NOMO-1 treated with dmso at 0.1 percent for 144 hours (cell line): Measurements from ENCODE around the gene AP5Z1.

Experiments used
- DNase-seq: peaks from one replicate; lab custom pipeline; 2025; ENCODE audit not compliant: unreplicated experiment; lab: John Stamatoyannopoulos, UW

The AP5Z1 gene

DNA sequence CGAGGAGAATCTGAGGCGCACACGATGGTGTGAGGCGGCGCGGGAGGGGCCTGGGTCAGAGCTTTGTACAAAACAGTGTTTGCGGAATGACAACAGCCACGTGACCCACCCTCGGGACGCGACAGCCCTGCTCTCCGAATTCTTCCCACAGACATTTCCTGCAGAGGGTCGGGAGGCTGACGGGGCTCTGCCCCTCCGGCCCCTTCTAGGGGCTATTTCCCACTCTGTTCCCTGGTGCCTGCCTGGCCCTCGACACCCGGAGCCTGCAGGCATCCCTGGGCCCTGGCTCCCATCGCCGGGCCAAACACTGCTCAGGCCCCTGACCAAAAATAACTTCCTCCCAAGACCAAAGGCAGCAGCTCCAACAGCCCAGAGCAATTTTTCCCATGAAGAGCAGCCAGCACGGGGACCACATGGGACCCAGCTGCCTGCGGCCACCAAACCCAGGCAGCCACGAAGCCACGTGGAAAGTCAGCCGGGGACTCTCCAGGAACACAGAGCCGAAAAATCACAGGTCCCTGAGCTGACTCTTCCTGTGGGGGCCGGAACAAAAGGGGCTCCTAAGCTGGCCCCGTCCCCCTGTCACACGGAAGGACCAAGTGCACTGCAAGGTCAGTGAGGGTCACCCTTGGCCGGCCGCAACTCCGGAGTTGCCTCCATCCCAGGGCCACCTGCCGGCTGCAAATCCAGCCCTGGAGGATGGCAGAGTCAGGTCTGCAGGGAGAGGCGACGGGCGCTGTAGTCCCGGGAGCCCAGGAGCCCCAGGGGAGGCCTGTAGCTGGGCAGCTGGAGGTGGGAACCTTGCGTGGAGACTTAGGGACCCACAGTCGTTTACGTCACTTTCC, 44.4 kb downstream of the AP5Z1 start:
- no peak for DNase-seq

DNA sequence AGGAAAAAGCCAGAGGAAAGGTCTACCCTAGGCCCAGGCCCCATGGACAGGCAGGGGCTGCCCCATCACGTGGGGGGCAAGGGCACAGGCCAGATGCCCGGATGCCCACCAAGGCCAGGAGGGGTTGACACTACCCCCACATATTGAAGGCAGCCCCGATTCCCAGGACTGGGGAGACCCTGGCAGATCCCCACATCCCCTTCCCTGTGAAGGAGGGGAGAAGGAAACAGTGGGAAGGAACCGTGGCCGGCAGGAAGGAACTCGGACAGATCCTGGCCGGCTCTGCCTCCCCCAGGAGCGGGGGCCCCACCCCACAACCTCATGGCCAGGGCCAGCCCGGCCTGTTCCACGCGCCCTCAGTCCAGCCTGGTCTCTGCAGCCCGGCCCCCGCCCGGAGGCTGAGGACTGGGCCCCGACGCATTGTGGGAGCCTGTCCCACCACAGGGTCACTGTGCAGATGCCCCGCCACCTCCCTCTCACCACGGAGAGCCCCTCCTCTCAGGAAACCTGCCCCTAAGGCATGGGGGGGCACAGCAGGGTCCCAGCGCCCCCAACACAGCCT, 45.1 kb downstream of the AP5Z1 start:
- no peak for DNase-seq

DNA sequence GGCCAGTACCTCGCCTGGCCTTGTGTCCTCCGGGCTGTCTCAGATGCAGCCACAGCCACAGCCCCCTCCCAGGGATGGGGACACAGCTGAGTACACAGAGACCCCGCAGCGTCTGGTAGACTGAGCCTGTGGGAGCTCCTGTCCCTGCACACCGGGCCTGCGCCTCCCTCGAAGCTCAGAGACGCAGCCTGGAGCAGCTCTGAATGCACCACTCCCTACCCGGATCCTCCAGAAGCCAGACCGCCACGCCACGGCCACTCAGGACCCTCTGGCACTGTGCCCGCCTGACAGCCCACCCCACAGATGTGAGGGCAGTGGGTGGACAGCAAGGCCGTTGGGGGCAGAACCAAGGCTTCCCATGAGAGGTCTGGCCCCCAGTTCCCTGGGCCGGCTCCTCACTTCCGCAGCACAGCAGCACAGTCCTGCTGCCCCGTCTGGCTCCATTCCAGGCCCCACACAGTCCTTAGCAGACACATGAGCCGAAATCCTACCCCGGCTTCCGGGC, 45.6 kb downstream of the AP5Z1 start:
- DNase-seq, result no peak

DNA sequence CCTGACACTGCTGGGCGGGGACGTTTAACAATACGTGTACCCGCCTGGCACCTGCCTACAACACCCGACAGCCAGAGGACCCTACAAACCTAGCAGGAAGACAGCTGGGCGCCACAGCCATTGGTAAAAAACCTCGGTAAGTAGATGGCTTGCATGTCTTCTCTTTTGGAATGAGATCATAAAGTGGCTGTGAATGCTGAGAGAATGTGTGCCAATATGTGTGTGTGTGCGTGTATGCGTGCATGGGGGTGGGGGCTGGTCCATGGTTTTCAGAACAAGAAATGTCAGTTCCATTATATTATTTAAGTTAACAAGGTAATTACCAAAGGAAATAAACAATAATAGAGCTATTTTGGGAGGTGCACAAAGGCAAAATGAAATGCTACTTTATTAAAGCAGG, 47.3 kb downstream of the AP5Z1 start:
- no peak for DNase-seq

DNA sequence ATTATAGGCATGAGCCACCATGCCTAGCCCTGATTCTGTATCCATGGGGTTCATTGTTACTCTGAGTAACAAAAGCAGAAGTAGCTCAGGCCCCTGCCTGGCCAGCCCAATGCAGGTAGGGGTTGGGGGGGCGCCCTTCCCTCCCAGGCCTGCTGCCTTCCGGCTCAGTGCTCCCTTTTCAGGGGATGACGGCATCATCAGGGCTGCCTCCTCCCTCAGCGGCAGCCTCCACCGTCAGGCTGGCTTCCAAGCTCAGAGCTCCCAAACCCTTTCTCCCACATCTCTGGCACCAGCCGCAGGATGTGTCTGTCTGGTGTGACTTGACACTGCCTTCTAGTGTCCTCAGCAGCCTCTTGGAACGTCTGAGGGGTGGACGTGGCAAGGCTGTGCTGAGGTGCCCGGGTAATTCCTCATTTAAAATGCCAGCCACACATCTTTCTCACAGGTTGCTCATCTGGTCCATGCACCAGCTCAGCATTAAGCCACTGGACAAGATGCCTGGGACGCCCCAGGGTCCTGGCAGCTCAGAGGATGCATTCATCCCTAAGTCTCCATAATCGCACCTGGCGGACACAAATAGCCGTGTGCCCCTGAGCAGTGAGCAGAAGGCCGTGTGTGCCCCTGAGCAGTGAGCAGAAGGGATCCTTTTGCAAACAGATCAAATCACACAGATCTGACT, 48.2 kb downstream of the AP5Z1 start:
- DNase-seq, result no peak

DNA sequence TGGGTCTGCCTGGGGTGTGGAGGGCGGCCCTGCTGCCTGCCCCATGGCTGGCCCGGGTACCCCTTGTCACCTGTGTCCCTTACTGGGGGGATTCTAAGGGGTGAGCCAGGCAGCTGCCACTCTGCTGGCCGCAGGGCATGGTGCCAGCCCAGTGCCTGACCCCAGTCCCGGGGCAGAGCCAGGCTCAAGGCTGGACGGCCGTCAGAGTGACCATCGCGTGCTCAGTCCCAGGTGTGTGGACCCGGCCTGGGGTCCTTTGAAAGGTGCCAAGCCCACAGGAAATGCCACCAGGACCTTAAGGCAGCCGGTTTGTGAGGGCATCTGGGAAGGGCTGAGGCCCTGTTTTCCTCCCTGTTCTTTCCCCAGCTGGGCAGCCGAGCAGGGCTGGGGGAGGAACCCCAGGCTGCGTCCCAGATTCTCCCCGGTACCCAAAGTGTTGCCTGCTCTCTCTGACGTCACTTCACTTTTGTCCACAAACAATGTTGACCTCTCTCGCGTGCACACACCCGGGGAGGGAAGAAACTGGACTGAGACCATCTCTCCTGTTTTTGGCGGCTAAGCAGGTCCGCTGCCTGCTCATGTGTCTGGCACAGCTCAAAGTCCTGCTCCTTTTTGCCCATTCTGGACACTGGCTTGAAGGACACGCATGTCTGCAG, 48.8 kb downstream of the AP5Z1 start:
- DNase-seq, result no peak

DNA sequence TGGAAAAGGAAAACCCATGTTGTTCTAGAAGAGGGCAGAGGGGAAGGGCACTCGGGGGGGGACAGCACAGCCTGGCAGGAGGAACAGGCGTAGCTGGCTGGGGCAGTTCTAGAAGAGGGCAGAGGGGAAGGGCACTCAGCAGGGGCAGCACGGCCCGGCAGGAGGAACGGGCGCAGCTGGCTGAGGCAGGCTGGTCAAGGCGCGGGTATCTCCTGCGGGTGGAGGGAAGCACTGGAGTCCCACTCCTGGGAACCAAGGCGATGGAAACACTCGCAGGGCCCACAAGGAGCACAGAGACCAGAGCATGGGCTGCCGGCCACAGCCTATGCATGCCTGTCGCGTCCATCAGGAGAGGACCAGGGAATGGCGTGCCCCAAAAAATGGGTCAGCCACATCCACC, 49.7 kb downstream of the AP5Z1 start:
- no peak for DNase-seq

DNA sequence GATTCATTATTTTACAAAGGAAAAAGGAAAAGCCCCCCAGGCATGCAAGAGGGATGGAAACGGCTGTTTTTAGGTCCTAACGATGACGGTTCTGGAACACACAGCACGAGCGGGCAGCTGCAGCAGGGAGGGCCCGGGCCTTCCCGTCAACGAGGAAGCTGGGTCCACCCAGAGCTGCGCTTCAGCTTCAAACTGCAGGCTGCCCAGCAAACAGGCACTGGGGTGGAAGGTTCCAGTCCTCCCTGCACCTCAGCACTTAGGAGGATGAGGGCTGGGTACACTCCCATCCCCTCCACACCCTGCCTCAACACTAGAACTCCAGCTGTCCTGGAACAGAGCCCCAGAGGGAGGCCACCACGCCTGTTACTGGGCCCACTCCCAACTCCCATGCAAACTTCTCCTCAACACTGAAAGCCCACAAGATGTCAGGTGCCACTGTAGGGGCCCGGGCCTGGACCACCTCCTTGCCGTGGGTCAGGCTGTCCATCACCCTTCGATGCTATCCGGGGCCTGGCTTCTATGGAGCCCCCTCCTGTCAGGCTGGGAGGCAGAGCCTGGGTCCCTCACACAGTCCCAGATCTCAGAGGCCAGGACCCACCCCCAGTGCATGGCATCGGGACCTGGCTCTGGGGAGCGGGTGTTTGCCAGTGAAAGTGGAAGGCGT, 53.4 kb downstream of the AP5Z1 start:
- no peak for DNase-seq

DNA sequence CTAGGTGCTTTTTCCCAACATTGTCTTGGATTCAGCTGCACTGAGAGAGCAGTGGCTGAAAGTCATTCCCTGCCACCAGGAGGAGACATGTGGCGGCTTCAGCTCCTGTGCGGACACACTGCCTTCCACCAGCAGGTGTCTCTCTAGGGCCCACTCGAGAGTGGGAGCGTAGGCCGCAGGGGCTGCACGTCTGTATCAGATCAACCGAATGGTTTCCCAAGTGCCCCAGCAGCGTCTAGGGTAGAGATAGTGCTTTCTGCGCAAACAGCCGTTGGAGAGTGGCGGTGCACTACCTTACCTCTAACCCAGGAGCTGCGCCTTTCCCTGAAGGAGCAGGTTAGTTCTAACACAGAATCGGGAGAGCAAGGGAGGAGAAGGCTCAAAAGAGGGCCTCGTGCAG, 54.8 kb downstream of the AP5Z1 start:
- DNase-seq, result no peak

DNA sequence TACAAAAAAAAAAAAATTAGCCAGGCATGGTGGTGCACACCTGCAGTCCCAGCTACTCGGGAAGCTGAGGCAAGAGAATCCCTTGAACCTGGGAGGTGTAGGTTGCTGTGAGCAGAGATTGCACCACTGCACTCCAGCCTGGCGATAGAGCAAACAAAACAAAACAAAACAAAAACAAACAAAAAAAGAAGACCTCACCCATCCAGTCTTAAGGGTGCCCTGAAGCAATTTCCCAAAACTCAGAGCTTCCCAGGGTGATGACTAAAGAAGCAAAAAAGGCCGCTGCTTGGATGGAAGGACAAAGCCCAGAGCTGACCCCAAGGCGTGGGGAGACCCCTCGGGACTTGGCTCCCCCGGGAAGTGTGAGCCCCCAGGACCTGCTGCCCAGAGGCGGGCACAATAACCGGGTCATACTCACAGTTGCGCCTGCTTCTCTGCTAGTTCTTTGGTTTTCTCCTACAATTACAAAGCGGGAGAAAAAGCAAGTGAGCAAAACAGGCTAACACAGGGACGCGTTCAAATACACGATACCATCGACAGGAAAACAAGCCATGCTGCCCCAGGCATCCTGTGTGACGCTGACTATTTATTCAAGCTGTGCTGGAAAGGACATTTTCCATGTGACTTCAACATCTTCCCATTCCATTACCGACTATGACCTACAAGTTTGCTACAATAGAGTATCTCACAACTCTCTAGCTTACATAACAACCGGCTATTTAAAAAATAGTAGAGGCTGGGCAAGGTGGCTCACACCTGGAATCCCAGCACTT, 56.5 kb downstream of the AP5Z1 start:
- DNase-seq, result no peak

DNA sequence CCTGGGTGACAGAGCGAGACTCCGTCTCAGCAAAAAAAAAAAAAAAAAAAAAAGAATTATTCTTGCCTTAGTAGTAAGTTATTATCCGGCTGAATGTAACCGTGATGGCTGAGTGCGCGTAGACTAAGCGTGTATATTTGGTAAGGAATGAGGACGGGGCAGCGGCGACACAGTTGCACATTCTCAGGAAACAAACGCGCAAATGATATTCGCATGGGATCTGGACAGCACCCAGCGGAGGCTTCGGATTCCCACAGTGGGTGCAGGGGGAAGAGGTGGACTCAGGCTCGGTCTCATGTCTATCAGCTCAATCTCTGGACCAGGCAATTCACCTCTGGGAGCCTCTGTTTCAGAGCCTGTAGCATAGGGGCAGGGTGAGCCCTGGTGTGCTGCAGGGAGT, 57.3 kb downstream of the AP5Z1 start:
- no peak for DNase-seq

DNA sequence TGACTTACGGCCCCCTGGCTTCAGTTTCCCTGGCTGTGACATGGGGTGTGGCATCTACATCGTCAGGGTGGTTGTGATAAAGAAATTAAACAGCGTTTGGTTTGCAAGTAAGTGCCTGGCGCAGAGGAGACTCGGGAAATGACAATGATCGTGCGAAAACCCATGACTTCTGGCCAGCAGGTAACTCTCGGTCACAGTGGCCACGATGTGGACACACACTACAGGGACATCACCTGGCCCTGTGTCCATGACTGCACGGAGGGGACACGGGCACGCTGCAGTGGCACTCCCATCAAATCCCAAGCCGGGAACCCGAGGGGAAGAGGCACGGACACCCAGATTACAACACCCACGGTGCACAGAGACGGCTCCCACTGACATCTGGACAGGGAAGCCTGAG, 57.8 kb downstream of the AP5Z1 start:
- DNase-seq, result no peak

DNA sequence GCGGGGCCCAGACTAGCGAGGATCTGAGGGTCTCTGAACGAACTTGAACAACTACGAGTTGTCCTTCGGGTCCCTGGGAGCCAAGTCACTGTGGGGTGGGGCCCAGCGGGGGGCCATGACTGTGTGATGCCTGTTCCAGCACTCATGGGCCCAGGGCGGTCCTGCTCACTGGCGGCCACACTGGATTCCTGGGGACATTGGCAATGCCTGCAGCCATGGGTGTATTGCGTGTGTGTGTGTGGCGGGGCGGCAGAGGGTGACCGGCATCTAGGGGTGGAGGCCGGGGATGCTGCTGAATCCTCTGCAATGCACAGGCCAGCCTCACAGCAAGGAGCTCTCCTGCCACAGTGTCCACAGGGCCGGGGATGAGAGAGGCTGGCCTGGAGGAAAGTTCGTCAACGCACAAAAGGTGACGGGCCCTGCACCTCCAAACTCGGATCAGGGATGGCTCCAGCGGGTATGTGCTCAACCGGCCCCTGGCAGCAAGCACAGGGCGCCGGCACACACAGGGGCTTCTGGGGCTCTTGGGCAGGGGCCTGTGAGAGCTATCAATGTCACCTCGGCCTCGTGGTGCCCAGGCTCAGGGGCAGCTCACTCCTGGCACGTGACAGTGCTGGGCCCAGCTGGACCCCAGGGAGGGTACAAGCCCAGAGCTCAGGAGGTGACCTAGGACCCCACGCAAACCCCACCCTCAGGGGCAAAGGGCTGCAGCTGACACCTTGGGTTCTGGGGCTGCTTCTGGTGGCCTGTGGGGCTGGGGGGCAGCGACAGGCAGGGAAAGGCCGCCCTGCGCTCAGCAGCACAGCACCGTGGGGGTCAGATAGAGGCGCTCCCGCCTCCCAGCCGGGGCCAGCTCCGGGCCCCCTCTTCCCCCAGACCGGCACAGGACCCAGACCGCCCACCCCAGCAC, 58.5 kb downstream of the AP5Z1 start:
- DNase-seq, result no peak

DNA sequence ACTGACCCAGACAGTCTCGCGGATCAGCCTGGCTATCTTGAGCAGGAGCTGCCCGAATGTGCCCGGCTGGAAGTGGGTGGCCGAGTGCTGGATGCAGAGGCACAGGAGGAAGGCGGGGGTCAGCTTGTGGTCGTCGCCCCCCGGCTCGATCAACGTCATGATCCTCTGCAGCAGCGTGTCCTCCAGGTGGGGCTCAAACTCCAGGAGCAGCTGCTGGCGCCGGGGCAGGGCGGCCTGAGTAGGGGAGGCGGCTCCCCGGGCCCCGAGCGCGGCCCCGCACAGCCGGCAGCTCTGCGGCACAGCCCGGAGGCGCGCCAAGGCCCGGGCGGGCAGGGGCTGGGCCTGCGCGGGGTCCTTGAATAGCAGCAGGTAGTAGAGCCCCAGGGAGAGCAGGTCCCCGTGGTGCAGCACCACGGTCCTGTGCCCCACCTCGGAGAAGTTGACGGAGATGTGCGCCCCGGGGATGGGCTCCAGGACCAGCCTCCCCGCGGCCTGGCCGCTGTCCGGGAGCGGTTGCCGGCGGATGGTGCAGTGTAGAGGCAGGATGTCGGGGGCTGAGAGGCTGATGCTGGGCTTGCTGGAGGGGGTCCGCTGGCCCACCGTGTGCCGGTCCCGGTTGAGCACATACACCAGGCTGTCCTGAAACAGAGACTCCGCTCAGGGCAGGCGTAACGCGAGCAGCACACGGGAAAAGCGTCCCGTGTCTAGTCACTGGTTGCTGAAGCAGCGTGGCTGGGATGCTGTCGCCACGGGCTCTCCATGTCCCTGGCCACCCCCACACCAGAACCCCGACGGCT, 59.4 kb downstream of the AP5Z1 start:
- no peak for DNase-seq

DNA sequence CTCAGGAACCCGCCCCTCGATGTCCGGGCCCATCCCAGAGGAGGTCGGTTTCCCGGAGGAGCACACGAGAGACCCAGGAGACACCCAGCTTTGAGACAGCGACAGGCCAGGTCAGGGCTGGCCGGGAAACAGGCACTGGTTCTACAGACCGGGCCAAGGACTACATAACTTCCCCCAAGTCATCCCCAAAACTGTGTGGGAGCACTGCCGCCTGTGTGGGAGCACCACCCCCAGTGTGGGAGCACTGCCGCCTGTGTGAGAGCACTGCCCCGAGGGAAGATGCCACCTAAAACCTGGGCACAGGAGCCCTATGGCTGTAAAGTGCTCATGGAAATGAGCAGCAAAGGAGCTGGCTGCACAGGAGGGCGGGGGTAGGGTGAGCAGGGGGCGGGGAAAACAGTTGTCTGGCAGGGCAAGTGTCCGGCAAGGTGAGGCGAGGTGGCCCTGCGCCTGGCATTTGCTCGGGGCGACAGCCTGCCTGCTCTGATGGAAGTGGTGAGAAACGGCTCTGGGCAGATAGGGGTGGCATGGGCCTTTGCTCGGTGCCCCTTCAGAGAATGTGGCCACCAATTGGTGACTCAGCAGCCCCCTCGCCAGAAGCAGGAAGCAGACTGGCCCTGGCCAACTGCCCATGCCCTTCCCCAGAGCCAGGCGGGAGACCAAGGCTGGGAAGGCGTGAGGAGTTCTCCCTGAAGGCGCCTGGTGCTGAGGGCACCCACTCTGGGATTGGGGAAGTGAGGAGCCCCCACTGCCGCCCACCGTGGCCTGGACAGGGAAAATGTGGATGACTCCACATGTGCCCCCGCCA, 60.2 kb downstream of the AP5Z1 start:
- no peak for DNase-seq

DNA sequence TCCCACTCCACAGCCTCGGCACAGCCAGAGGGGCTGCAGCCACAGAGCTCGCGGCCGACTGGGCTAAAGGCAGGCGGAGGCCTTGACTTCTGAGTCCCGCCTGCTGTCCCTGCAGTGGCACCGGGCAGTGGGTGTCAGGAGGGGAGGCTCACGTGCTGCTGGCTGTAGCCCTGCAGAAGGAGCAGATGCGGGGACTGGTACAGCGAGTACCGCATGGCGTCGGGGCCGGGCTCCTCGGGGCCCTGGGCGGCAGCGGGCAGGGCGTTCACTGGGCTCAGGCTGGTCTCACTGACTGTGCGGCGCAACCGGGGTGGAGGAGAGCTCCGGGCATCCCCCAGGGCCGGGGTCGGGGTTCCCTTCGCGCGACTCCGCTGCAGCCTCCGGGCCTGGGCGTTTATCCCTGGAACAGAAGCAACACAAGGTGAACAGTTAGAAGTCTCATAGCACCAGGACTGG, 60.8 kb downstream of the AP5Z1 start:
- DNase-seq, result no peak

DNA sequence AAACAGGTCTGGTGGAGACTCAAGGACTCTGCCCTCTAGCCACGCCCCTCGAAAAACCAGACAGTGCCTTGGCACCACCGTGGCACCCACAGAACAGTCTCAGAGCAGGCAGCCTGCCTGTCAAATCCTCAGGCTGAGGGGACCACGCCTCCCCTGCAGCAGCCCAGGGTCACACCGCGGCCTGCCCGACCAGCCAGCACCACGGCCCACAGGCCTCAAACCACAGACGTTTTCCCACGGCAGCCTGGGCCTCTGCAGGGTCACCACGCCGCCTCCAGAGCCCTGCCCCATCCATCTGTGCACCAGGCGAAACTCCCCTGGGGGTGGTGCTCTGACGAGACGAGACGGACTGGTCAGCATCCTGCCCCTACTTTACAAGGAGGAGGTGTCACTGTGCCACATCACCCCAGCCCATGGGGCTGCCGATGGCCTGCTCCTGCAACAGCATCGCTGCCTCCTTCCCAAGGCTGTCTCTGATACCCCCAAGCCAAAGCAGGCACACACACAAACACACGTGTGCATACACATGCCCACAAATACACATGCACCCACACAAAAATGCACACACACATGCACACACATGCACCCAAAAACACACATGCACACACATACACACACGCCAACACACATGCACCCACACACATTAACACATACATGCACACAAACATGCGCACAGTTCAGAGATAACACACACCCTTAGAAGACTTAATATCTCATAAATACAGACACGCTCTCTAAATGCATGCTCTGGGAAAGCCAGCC, 61.8 kb downstream of the AP5Z1 start:
- no peak for DNase-seq
